A549 (cell line): ENCODE results near the gene LIPN. TPM values are rescaled to one million over a fixed set of nuclear protein-coding genes. Genes with fewer than 3 reads are reported as not detected.

Source experiments
- ATAC-seq, 2 experiments: fragments of 200-7000 bp in 1 of 2; fragments of >200 bp in 1 of 2; cut with Nextera tagmentation in 1 of 2; cut with Tn5 transposase in 1 of 2; 3 replicates each; pipeline versions ENCODE4 v1.8.0 to v1.9.1; 2018 to 2020; ENCODE audit warnings: mild to moderate bottlenecking in 1 of 2, moderate library complexity in 1 of 2
- CTCF ChIA-PET: fragments of 300-600 bp; sonication (Branson Sonifier 250); formaldehyde crosslinking; extraction: SDS; loops from one replicate; lab custom pipeline; 2021; ENCODE audit warnings: antibody characterized with exemption, inconsistent platforms; lab: Yijun Ruan, JAX
- POLR2A ChIA-PET: fragments of 350-600 bp; formaldehyde crosslinking; extraction: SDS; loops from one replicate; lab custom pipeline; 2021; ENCODE audit warnings: antibody characterized with exemption, inconsistent platforms; lab: Yijun Ruan, JAX
- DNase-seq, 2 experiments: peaks; one replicate each; pipeline versions ENCODE4 v3.0.0 to v3.0.0-alpha.2; 2011 to 2016; ENCODE audit warnings: low read depth in 1 of 2, low spot score in 1 of 2
- FAIRE-seq: peaks from 2 replicates; lab custom pipeline; 2011; peaks lifted over from hg19 to GRCh38; lab: Jason Lieb, UNC
- H3K27ac ChIP-seq, 2 experiments: fragments of >200 bp; sonication (Bioruptor Twin); formaldehyde crosslinking; 3 replicates each; pipeline ENCODE4 v1.5.1; 2016 to 2017
- H3K4me1 ChIP-seq: fragments of >200 bp; sonication (Bioruptor Twin); formaldehyde crosslinking; 3 replicates; pipeline ENCODE4 v1.6.1; 2016
- H3K4me2 ChIP-seq: fragments of >200 bp; sonication (Bioruptor Twin); formaldehyde crosslinking; 3 replicates; pipeline ENCODE4 v1.6.1; 2016
- H3K4me3 ChIP-seq: fragments of >200 bp; sonication (Bioruptor Twin); formaldehyde crosslinking; 3 replicates; pipeline ENCODE4 v1.5.1; 2016
- H3K9me3 ChIP-seq: fragments of >200 bp; sonication (Bioruptor Twin); formaldehyde crosslinking; 3 replicates; pipeline ENCODE4 v1.6.1; 2016
- BHLHE40 ChIP-seq: IDR thresholded peaks from 2 replicates; pipeline ENCODE4 v1.6.1; 2012; ENCODE audit warnings: low read depth, low read length, inconsistent platforms
- CEBPB ChIP-seq, 2 experiments: fragments of >200 bp in 1 of 2; sonication (Bioruptor Twin) in 1 of 2; formaldehyde crosslinking in 1 of 2; IDR thresholded peaks; 2 replicates each; pipeline ENCODE4 v1.6.1; 2012 to 2016
- CHD2 ChIP-seq: fragments of 150-350 bp; IDR thresholded peaks from 2 replicates; pipeline ENCODE4 v1.6.1; 2014; ENCODE audit warnings: low read length; ENCODE audit not compliant: partially characterized antibody
- ESRRA ChIP-seq: fragments of 150-350 bp; IDR thresholded peaks from 2 replicates; pipeline ENCODE4 v1.6.1; 2014; ENCODE audit warnings: mild to moderate bottlenecking, low read length, borderline replicate concordance
- GATA3 ChIP-seq: IDR thresholded peaks from 2 replicates; pipeline ENCODE4 v1.6.1; 2012; ENCODE audit warnings: borderline replicate concordance
- HDAC2 ChIP-seq: fragments of 200-600 bp; sonication (generic); IDR thresholded peaks from 2 replicates; pipeline ENCODE4 v1.6.1; 2016
- JUN ChIP-seq, 2 experiments: fragments of >200 bp; sonication (Bioruptor Twin); formaldehyde crosslinking; IDR thresholded peaks; 2 replicates in 1 of 2; 3 replicates in 1 of 2; pipeline ENCODE4 v1.6.1; 2016 to 2017
- MAFK ChIP-seq: fragments of 450-650 bp; IDR thresholded peaks from 2 replicates; pipeline ENCODE4 v1.6.1; 2014; ENCODE audit not compliant: partially characterized antibody
- PHF8 ChIP-seq: fragments of 200-600 bp; sonication (generic); IDR thresholded peaks from 2 replicates; pipeline ENCODE4 v1.6.1; 2016; ENCODE audit warnings: low read depth, mild to moderate bottlenecking, antibody characterized with exemption, moderate library complexity, borderline replicate concordance
- RAD21 ChIP-seq, 2 experiments: fragments of >200 bp in 1 of 2; sonication (Bioruptor Twin) in 1 of 2; formaldehyde crosslinking in 1 of 2; IDR thresholded peaks in 1 of 2; conservative IDR thresholded peaks in 1 of 2; 2 replicates in 1 of 2; 3 replicates in 1 of 2; pipeline ENCODE4 v1.6.1; 2012 to 2018; ENCODE audit warnings: inconsistent platforms in 1 of 2
- RARB ChIP-seq: fragments of 250-450 bp; sonication (Bioruptor Pico); IDR thresholded peaks from 2 replicates; pipeline ENCODE4 v1.8.0; 2021; ENCODE audit warnings: mild to moderate bottlenecking, moderate library complexity
- SREBF2 ChIP-seq: fragments of 450-650 bp; IDR thresholded peaks from 2 replicates; pipeline ENCODE4 v1.6.1; 2014; ENCODE audit warnings: mild to moderate bottlenecking, moderate library complexity
- ZC3H11A ChIP-seq: fragments of 450-650 bp; IDR thresholded peaks from 2 replicates; pipeline ENCODE4 v1.6.1; 2014; ENCODE audit warnings: antibody characterized with exemption, mild to moderate bottlenecking
- ZFP36 ChIP-seq: fragments of 450-650 bp; IDR thresholded peaks from 2 replicates; pipeline ENCODE4 v1.6.1; 2014; ENCODE audit warnings: borderline replicate concordance; ENCODE audit not compliant: partially characterized antibody
- ZSCAN20 ChIP-seq: fragments of 250-450 bp; sonication (Bioruptor Pico); IDR thresholded peaks from 2 replicates; pipeline ENCODE4 v1.8.0; 2022; ENCODE audit warnings: mild to moderate bottlenecking, moderate library complexity
- WGBS: methylation state at CpG from one replicate; pipeline ENCODE4 v1.1.6; 2017; ENCODE audit errors: missing lambda C conversion rate; 5-methylcytosine and 5-hydroxymethylcytosine counted together
- polyA plus RNA-seq, 4 experiments: library from polyadenylated mRNA; depleted of rRNA in 3 of 4; stranded (reverse); fragments of >200 nt; fragmentation: RNase III in 1 of 4; extraction: RNeasy Plus Mini Kit Qiagen cat#74134 plus additional on column Dnase treatment in 1 of 4; gene quantifications; 2 replicates in 3 of 4; 3 replicates in 1 of 4; pipeline ENCODE4 v1.2.3, GENCODE V29; 2011 to 2017
- TF ChIP-seq, protein P1 (sequence below): fragments of >200 bp; sonication (Bioruptor Twin); formaldehyde crosslinking; IDR thresholded peaks from 2 replicates; pipeline ENCODE4 v1.6.1; 2016
- TF ChIP-seq, protein P2 (sequence below): fragments of >200 bp; sonication (Bioruptor Twin); formaldehyde crosslinking; IDR thresholded peaks from 3 replicates; pipeline ENCODE4 v1.5.1; 2016
- TF ChIP-seq, protein P3 (sequence below): fragments of 450-650 bp; IDR thresholded peaks from 2 replicates; pipeline ENCODE4 v1.6.1; 2014; ENCODE audit warnings: antibody characterized with exemption
- TF ChIP-seq, protein P4 (sequence below): fragments of 250-450 bp; sonication (Bioruptor Pico); IDR thresholded peaks from 2 replicates; pipeline ENCODE4 v1.5.0; 2021; ENCODE audit warnings: mild to moderate bottlenecking, moderate library complexity, borderline replicate concordance
- TF ChIP-seq, protein P5 (sequence below): fragments of 150-350 bp; IDR thresholded peaks from 2 replicates; pipeline ENCODE4 v1.6.1; 2014; ENCODE audit warnings: low read depth, mild to moderate bottlenecking, low read length

LIPN gene
- polyA plus RNA-seq, 2 of the 4 experiments (the other 2 are of a cell fraction) = not detected

DNA sequence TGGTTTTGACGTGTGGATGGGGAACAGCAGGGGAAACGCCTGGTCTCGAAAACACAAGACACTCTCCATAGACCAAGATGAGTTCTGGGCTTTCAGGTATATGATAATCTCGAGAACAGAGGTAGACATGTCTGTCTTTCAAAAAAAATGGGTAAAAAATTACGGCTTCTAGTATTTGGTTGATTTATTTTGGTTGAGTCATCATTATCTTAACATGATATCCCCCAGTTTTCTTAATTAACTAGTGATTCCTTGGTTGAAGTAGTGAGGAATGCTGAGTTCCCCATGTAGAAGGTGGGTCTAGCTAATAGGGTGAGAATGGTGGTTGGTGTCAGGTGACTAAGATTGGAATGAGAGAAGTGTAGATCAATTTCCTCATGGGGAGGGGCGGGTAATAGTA lies 53.4 kb downstream of the LIPN start:
- H3K4me1 ChIP-seq = peaks cover 6% of the 10 kb centered on the region; the same call in 1 of the 3 replicates
- no peak overlapping the region for H3K4me3 ChIP-seq
- FAIRE-seq = no peak
- no peak overlapping the region for H3K4me2 ChIP-seq
- DNase-seq = no peak
- H3K9me3 ChIP-seq = no peaks in the 10 kb centered on the region
- WGBS = 59% methylated on average over 6 of the region's 6 CpGs
- TF ChIP-seq ESRRA = no peak
- peak; percentile 66 for TF ChIP-seq MAFK
- no peak overlapping the region for H3K27ac ChIP-seq
- no peak for ATAC-seq
- POLR2A ChIA-PET = no interaction called here
- CTCF ChIA-PET = interaction anchor here (0.8 to 1.2 kb wide), 4 partner anchors 10 to 248 kb away, joined by 3 to 6 read pairs (median 4); no protein-coding TSS in a partner anchor

DNA sequence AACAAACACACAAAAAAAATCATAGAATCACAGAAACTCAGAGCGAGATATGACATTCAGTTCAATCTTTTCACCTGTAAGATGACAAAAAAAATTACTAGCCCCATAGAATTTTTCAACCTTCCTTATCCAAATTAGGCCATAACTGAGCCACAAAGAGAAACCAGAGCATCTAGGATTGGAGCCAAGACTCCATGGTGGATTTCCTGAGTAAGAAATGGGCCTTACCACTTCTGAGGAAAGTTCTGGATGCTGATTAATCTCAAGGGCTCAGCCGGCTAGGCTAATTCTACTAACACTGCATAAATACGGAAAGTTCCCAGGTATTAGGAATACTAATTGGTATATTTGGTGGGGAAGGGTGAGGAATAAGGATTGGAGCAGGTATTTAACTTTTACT lies 59.5 kb downstream of the LIPN start:
- ATAC-seq (no peak), DNase-seq (no peak), FAIRE-seq (no peak)
- Histone ChIP-seq H3K27ac (no peak overlapping the region), H3K4me2 (no peak overlapping the region), H3K9me3 (no peaks in the 10 kb centered on the region), H3K4me1 (peaks cover 7% of the 10 kb centered on the region; the same call in 2 of the 3 replicates), H3K4me3 (no peak overlapping the region)
- TF ChIP-seq, protein P1, sequence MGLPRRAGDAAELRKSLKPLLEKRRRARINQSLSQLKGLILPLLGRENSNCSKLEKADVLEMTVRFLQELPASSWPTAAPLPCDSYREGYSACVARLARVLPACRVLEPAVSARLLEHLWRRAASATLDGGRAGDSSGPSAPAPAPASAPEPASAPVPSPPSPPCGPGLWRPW = no peak
- no peak for TF ChIP-seq RAD21 (conservative IDR thresholded peaks at IDR 0.05 in 1 of 2, IDR thresholded peaks at IDR 0.05 in 1 of 2)
- TF ChIP-seq BHLHE40 = no peak
- no peak for TF ChIP-seq SREBF2
- TF ChIP-seq HDAC2 = no peak
- no peak for TF ChIP-seq ZFP36
- TF ChIP-seq, protein P2, sequence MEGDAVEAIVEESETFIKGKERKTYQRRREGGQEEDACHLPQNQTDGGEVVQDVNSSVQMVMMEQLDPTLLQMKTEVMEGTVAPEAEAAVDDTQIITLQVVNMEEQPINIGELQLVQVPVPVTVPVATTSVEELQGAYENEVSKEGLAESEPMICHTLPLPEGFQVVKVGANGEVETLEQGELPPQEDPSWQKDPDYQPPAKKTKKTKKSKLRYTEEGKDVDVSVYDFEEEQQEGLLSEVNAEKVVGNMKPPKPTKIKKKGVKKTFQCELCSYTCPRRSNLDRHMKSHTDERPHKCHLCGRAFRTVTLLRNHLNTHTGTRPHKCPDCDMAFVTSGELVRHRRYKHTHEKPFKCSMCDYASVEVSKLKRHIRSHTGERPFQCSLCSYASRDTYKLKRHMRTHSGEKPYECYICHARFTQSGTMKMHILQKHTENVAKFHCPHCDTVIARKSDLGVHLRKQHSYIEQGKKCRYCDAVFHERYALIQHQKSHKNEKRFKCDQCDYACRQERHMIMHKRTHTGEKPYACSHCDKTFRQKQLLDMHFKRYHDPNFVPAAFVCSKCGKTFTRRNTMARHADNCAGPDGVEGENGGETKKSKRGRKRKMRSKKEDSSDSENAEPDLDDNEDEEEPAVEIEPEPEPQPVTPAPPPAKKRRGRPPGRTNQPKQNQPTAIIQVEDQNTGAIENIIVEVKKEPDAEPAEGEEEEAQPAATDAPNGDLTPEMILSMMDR = no peak
- TF ChIP-seq, protein P3, sequence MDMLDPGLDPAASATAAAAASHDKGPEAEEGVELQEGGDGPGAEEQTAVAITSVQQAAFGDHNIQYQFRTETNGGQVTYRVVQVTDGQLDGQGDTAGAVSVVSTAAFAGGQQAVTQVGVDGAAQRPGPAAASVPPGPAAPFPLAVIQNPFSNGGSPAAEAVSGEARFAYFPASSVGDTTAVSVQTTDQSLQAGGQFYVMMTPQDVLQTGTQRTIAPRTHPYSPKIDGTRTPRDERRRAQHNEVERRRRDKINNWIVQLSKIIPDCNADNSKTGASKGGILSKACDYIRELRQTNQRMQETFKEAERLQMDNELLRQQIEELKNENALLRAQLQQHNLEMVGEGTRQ = no peak
- CTCF ChIA-PET = interaction anchor here (0.6 to 1.8 kb wide), 3 partner anchors 7 to 16 kb away, joined by 3 to 9 read pairs (median 3); no protein-coding TSS in a partner anchor
- WGBS = 93% methylated on average over 3 of the region's 3 CpGs
- POLR2A ChIA-PET = no interaction called here

DNA sequence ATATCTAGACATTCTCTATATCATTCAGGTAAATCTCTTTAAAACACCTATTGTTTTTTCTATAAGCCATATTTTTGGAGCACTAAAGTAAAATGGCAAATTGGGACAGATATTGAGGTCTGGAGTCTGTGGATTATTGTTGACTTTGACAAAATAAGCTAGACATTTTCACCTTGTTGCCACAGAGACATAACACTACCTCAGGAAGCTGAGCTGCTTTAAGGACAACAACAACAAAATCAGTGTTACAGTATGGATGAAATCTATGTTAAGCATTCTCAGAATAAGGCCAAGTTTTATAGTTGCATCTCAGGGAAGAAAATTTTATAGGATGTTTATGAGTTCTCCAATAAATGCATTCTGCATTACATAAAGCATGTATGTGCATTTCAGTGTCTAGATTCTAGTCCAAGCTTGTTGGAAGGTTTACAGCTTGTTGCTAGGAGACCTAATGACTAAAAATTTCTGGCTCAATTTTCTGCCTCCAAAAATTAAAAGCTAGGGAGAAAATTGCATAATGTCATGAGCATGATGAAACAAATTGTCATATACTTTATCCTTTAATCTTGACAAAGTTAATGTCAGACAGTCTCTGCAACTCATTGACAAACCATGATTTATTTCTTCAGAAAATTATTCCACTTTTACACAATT lies 61.1 kb downstream of the LIPN start:
- Histone ChIP-seq H3K4me3 (no peak overlapping the region), H3K9me3 (no peaks in the 10 kb centered on the region), H3K4me2 (peak overlapping the region; percentile 12; the same call in 2 of the 3 replicates), H3K4me1 (peaks cover 7% of the 10 kb centered on the region; the same call in 2 of the 3 replicates), H3K27ac (no peak overlapping the region)
- FAIRE-seq = no peak
- no peak for DNase-seq
- ChIA-PET CTCF (interaction anchor here (0.8 to 7.9 kb wide), 6 partner anchors 10 to 112 kb away, joined by 3 to 79 read pairs (median 8); no protein-coding TSS in a partner anchor), POLR2A (interaction anchor here (0.5 kb wide), 1 partner anchor 154 kb away, joined by 4 read pairs; no protein-coding TSS in a partner anchor)
- TF ChIP-seq ZSCAN20 (no peak), GATA3 (no peak), CEBPB (IDR thresholded peaks at IDR 0.05) (0 out of 4 replicates have a peak, but pooled peaks of 1 of the 2 experiments have one; percentile 37), PHF8 (no peak), ZC3H11A (no peak), JUN (IDR thresholded peaks at IDR 0.05) (no peak)
- ATAC-seq = no peak

DNA sequence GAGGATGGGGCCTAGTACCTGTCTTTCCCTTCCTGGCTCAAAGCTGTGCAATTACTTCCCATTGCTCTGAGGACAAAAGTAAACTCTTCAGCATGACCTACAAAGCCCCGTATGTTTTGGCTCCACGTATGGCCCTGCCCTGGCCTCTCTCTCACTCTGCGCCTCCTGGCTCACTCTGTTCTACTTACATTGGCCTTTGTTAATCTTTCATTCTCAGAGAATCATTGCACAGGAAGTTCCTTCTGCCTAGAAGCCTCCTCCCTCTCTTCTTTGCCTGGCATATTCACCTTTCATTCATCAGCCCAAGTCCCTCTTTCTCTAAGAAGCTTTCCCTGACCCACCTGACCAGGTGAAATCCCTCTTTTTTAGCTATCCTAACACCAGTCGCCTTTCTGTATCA lies 66.6 kb downstream of the LIPN start:
- WGBS = 86% methylated on average over 4 of the region's 4 CpGs
- no peak overlapping the region for H3K4me3 ChIP-seq
- H3K4me2 ChIP-seq = no peak overlapping the region
- ChIA-PET CTCF (interaction anchor here (0.8 to 7.9 kb wide), 8 partner anchors 8 to 261 kb away, joined by 3 to 79 read pairs (median 3); no protein-coding TSS in a partner anchor), POLR2A (no interaction called here)
- peaks cover 3% of the 10 kb centered on the region; the same call in 2 of the 3 replicates for H3K4me1 ChIP-seq
- ATAC-seq (no peak), DNase-seq (no peak), FAIRE-seq (no peak)
- TF ChIP-seq, protein P4, sequence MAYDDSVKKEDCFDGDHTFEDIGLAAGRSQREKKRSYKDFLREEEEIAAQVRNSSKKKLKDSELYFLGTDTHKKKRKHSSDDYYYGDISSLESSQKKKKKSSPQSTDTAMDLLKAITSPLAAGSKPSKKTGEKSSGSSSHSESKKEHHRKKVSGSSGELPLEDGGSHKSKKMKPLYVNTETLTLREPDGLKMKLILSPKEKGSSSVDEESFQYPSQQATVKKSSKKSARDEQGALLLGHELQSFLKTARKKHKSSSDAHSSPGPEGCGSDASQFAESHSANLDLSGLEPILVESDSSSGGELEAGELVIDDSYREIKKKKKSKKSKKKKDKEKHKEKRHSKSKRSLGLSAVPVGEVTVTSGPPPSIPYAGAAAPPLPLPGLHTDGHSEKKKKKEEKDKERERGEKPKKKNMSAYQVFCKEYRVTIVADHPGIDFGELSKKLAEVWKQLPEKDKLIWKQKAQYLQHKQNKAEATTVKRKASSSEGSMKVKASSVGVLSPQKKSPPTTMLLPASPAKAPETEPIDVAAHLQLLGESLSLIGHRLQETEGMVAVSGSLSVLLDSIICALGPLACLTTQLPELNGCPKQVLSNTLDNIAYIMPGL (CRISPR knock-in tag) = no peak
- TF ChIP-seq, protein P3 = no peak
- TF ChIP-seq PHF8 = no peak
- TF ChIP-seq, protein P1 = no peak
- TF ChIP-seq BHLHE40 = no peak
- no peak for TF ChIP-seq CHD2
- no peak for TF ChIP-seq RARB (CRISPR knock-in tag)
- TF ChIP-seq, protein P5, sequence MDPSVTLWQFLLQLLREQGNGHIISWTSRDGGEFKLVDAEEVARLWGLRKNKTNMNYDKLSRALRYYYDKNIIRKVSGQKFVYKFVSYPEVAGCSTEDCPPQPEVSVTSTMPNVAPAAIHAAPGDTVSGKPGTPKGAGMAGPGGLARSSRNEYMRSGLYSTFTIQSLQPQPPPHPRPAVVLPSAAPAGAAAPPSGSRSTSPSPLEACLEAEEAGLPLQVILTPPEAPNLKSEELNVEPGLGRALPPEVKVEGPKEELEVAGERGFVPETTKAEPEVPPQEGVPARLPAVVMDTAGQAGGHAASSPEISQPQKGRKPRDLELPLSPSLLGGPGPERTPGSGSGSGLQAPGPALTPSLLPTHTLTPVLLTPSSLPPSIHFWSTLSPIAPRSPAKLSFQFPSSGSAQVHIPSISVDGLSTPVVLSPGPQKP = no peak
- H3K27ac ChIP-seq = no peak overlapping the region
- H3K9me3 ChIP-seq = no peaks in the 10 kb centered on the region
